HEK293 (cell line): Measurements from ENCODE around the gene C6orf47.
A peak's percentile ranks its signal among the peaks of the same experiment; 100 is the strongest.
"Not testable (repeated sequence)": the region's sequence is repeated elsewhere in the genome, so short reads cannot be mapped to it uniquely, and the experiment has no call there.

ENCODE experiments used
- CTCF ChIA-PET: fragments of 350-600 bp; formaldehyde crosslinking; extraction: SDS; loops from one replicate; lab custom pipeline; 2021; ENCODE audit warnings: antibody characterized with exemption; lab: Yijun Ruan, JAX
- POLR2A ChIA-PET: fragments of 300-600 bp; formaldehyde crosslinking; extraction: SDS; loops from one replicate; lab custom pipeline; 2020; ENCODE audit warnings: antibody characterized with exemption, inconsistent platforms; lab: Yijun Ruan, JAX
- H3K27ac ChIP-seq: fragments of 200-500 bp; sonication (Bioruptor generic); 2 replicates; pipeline ENCODE4 v1.5.1; 2014; ENCODE audit warnings: low read depth, low read length, control low read depth, inconsistent platforms; ENCODE audit errors: extremely low read depth
- H3K36me3 ChIP-seq, 2 experiments: fragments of 200-500 bp in 1 of 2; sonication (Bioruptor generic) in 1 of 2; 1 replicate in 1 of 2; 2 replicates in 1 of 2; pipeline ENCODE4 v1.5.1; 2014 to 2017; ENCODE audit warnings: inconsistent platforms in 2 of 2, low read length in 2 of 2; ENCODE audit not compliant: control insufficient read depth in 2 of 2, insufficient read depth in 1 of 2
- H3K4me1 ChIP-seq: fragments of 200-500 bp; sonication (Bioruptor generic); 2 replicates; pipeline ENCODE4 v1.5.1; 2014; ENCODE audit warnings: mild to moderate bottlenecking, low read length, inconsistent platforms; ENCODE audit not compliant: control insufficient read depth, insufficient read depth
- H3K4me3 ChIP-seq: 2 replicates; pipeline ENCODE4 v1.5.1; 2011; ENCODE audit warnings: low read depth, mild to moderate bottlenecking, control low read depth, low read length, moderate library complexity
- H3K9me3 ChIP-seq: fragments of 200-500 bp; sonication (Bioruptor generic); 2 replicates; pipeline ENCODE4 v1.5.1; 2014; ENCODE audit warnings: low read depth, low read length, inconsistent platforms; ENCODE audit not compliant: control insufficient read depth, insufficient read depth
- HOXC10 ChIP-seq: sonication (generic); formaldehyde crosslinking; IDR thresholded peaks from 2 replicates; pipeline ENCODE4 v1.8.1; 2023; ENCODE audit warnings: mild to moderate bottlenecking, missing genetic modification reagents
- PRDM10 ChIP-seq: fragments of 450-650 bp; formaldehyde crosslinking; IDR thresholded peaks from 2 replicates; pipeline ENCODE4 v1.5.1; 2016; ENCODE audit warnings: missing biosample characterization, missing genetic modification characterization
- ZBTB44 ChIP-seq: fragments of 450-650 bp; IDR thresholded peaks from 2 replicates; pipeline ENCODE4 v1.5.1; 2018; ENCODE audit warnings: missing biosample characterization, mild to moderate bottlenecking, missing genetic modification characterization
- ZFP41 ChIP-seq: fragments of 450-650 bp; formaldehyde crosslinking; IDR thresholded peaks from 2 replicates; pipeline ENCODE4 v1.5.1; 2016; ENCODE audit warnings: missing biosample characterization, missing genetic modification characterization, borderline replicate concordance
- ZNF121 ChIP-seq: fragments of 450-650 bp; formaldehyde crosslinking; IDR thresholded peaks from 2 replicates; pipeline ENCODE4 v1.5.1; 2016; ENCODE audit warnings: missing biosample characterization, missing genetic modification characterization
- TF ChIP-seq, protein P1 (sequence below): fragments of 450-650 bp; formaldehyde crosslinking; IDR thresholded peaks from 2 replicates; pipeline ENCODE4 v1.5.1; 2016; ENCODE audit warnings: missing biosample characterization, missing genetic modification characterization
- TF ChIP-seq, protein P2 (sequence below): fragments of 450-650 bp; formaldehyde crosslinking; IDR thresholded peaks from 2 replicates; pipeline ENCODE4 v1.5.1; 2016; ENCODE audit warnings: missing biosample characterization, missing genetic modification characterization

C6orf47 gene

GRCh38 chr6:31660381-31661261, at the start of gene C6orf47 (continued):
- TF ChIP-seq ZBTB44 (tag by site-specific recombination) (0 out of 2 replicates have a peak, but pooled peaks have one; percentile 34), PRDM10 (peak; percentile 61), HOXC10 (CRISPR knock-in tag) (no peak)
- TF ChIP-seq, protein P1, sequence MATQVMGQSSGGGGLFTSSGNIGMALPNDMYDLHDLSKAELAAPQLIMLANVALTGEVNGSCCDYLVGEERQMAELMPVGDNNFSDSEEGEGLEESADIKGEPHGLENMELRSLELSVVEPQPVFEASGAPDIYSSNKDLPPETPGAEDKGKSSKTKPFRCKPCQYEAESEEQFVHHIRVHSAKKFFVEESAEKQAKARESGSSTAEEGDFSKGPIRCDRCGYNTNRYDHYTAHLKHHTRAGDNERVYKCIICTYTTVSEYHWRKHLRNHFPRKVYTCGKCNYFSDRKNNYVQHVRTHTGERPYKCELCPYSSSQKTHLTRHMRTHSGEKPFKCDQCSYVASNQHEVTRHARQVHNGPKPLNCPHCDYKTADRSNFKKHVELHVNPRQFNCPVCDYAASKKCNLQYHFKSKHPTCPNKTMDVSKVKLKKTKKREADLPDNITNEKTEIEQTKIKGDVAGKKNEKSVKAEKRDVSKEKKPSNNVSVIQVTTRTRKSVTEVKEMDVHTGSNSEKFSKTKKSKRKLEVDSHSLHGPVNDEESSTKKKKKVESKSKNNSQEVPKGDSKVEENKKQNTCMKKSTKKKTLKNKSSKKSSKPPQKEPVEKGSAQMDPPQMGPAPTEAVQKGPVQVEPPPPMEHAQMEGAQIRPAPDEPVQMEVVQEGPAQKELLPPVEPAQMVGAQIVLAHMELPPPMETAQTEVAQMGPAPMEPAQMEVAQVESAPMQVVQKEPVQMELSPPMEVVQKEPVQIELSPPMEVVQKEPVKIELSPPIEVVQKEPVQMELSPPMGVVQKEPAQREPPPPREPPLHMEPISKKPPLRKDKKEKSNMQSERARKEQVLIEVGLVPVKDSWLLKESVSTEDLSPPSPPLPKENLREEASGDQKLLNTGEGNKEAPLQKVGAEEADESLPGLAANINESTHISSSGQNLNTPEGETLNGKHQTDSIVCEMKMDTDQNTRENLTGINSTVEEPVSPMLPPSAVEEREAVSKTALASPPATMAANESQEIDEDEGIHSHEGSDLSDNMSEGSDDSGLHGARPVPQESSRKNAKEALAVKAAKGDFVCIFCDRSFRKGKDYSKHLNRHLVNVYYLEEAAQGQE: 0 out of 2 replicates have a peak, but pooled peaks have one; percentile 31

- POLR2A ChIA-PET: interaction anchor here (0.6 to 1.0 kb wide), 2 partner anchors 27 to 309 kb away, joined by 4 read pairs; partner anchors contain the start of gene CLIC1
- TF ChIP-seq, protein P2, sequence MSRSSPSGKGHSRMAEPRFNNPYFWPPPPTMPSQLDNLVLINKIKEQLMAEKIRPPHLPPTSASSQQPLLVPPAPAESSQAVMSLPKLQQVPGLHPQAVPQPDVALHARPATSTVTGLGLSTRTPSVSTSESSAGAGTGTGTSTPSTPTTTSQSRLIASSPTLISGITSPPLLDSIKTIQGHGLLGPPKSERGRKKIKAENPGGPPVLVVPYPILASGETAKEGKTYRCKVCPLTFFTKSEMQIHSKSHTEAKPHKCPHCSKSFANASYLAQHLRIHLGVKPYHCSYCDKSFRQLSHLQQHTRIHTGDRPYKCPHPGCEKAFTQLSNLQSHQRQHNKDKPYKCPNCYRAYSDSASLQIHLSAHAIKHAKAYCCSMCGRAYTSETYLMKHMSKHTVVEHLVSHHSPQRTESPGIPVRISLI (tag by site-specific recombination): 0 out of 2 replicates have a peak, but pooled peaks have one; percentile 34
- CTCF ChIA-PET: interaction anchor here (0.6 kb wide), 1 partner anchor 53 kb away, joined by 3 read pairs; no protein-coding TSS in a partner anchor
- not testable (repeated sequence) for H3K27ac ChIP-seq, H3K36me3 ChIP-seq, H3K9me3 ChIP-seq, H3K4me1 ChIP-seq, H3K4me3 ChIP-seq
Measured at GRCh38 chr6:31709157-31709556, 48.6 kb upstream of the C6orf47 start.

DNA sequence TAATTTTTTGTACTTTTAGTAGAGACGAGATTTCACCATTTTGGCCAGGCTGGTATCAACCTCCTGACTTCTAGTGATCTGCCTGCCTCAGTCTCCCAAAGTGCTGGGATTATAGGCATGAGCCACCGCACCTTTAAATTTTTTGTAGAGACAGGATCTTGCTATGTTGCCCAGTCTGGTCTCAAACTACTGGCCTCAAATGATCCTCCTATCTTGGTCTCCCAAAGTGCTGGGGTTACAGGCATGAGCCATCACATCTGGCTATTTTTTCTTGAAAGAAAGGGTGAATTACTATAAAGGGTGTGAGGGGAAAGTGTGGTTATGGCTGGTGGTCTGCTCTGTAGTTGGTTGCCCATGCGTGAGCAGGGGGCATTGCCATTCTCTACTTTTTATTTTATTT, 47.6 kb upstream of the C6orf47 start:
- POLR2A ChIA-PET: interaction anchor here (1.6 kb wide), 1 partner anchor 28 kb away, joined by 3 read pairs; the partner anchor contains the start of gene CLIC1

More for the DNA sequence above, 47.6 kb upstream of the C6orf47 start:
- Histone ChIP-seq H3K9me3 (no peaks in the 10 kb centered on the region), H3K4me3 (no peak overlapping the region), H3K27ac (no peak overlapping the region)
- CTCF ChIA-PET: interaction anchor here (0.6 kb wide), 2 partner anchors 14 to 52 kb away, joined by 3 read pairs; no protein-coding TSS in a partner anchor
- TF ChIP-seq ZFP41 (tag by site-specific recombination) (no peak), ZNF121 (peak; percentile 88)
- TF ChIP-seq, all 188 proteins: peak for 1
- Histone ChIP-seq H3K36me3 (no peaks in the 10 kb centered on the region), H3K4me1 (no peaks in the 10 kb centered on the region)
